NT2/D1 (cell line): ENCODE results near the gene PTPN13.

Experiments used
- SUZ12 ChIP-seq: IDR thresholded peaks from 2 replicates; pipeline ENCODE4 v1.6.1; 2011; ENCODE audit not compliant: insufficient read length, insufficient read depth; ENCODE audit errors: extremely low read depth
- YY1 ChIP-seq: IDR thresholded peaks from 2 replicates; pipeline ENCODE4 v1.6.1; 2011; ENCODE audit not compliant: insufficient read length, insufficient read depth
- ZNF274 ChIP-seq: IDR thresholded peaks from 2 replicates; pipeline ENCODE4 v1.6.1; 2011; ENCODE audit warnings: mild to moderate bottlenecking, low read depth, low read length

DNA sequence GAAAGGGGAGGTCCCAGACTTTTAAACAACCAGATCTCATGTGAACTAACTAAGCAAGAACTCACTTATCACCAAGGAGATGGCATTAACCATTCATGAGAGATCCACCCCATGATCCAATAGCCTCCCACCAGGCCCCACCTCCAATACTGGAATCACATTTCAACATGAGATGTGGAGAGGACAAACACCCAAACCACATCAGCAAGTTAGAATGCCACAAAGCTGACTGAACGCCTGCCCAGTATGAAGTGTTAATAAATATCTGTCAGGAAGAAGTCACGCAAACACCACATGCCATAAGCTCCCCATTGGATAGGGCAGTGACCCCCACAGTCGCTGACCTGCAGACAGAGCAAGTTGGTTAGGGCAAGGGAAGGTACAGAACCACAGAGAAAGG, 240.8 kb downstream of the PTPN13 start:
- no peak for TF ChIP-seq YY1
- no peak for TF ChIP-seq ZNF274
- no peak for TF ChIP-seq SUZ12
